SK-N-SH treated with all-trans-retinoic acid at 6 μM for 48 hours (cell line): ENCODE results near the gene POLD1.

Experiments used
- ATAC-seq: fragments of 200-7000 bp; cut with Tn5 transposase; 3 replicates; pipeline ENCODE4 v1.9.1; 2020; ENCODE audit warnings: mild to moderate bottlenecking, moderate library complexity
- ARNTL ChIP-seq: fragments of 450-650 bp; formaldehyde crosslinking; IDR thresholded peaks from 2 replicates; pipeline ENCODE4 v1.5.0; 2020; ENCODE audit warnings: low read depth, mild to moderate bottlenecking, moderate library complexity, borderline replicate concordance
- BACH2 ChIP-seq: fragments of 250-450 bp; sonication (Bioruptor Pico); IDR thresholded peaks from 2 replicates; pipeline ENCODE4 v1.9.0; 2021; ENCODE audit warnings: mild to moderate bottlenecking, borderline replicate concordance
- CREB5 ChIP-seq: fragments of 250-450 bp; sonication (Bioruptor Pico); IDR thresholded peaks from 2 replicates; pipeline ENCODE4 v1.5.1; 2020; ENCODE audit warnings: low read depth, mild to moderate bottlenecking, moderate library complexity
- CSDC2 ChIP-seq: fragments of 250-450 bp; sonication (Bioruptor Pico); IDR thresholded peaks from 2 replicates; pipeline ENCODE4 v1.5.0; 2020; ENCODE audit warnings: mild to moderate bottlenecking, moderate library complexity
- CSRNP3 ChIP-seq: fragments of 250-450 bp; sonication (Bioruptor Pico); IDR thresholded peaks from 2 replicates; pipeline ENCODE4 v1.5.1; 2021; ENCODE audit warnings: mild to moderate bottlenecking, moderate library complexity
- ESRRG ChIP-seq: fragments of 250-450 bp; sonication (Bioruptor Pico); IDR thresholded peaks from 2 replicates; pipeline ENCODE4 v1.6.1; 2021; ENCODE audit warnings: mild to moderate bottlenecking
- ISL1 ChIP-seq: fragments of 250-450 bp; sonication (Bioruptor Pico); IDR thresholded peaks from 2 replicates; pipeline ENCODE4 v2.1.2; 2022; ENCODE audit warnings: mild to moderate bottlenecking, moderate library complexity
- OSR1 ChIP-seq: fragments of 250-450 bp; sonication (Bioruptor Pico); IDR thresholded peaks from 2 replicates; pipeline ENCODE4 v1.8.0; 2022; ENCODE audit warnings: moderate library complexity, mild to moderate bottlenecking, inconsistent platforms
- PATZ1 ChIP-seq: fragments of 250-450 bp; sonication (Bioruptor Pico); IDR thresholded peaks from 2 replicates; pipeline ENCODE4 v1.8.0; 2020; ENCODE audit warnings: mild to moderate bottlenecking, moderate library complexity, borderline replicate concordance
- PPARA ChIP-seq: fragments of 250-450 bp; sonication (Bioruptor Pico); IDR thresholded peaks from 2 replicates; pipeline ENCODE4 v1.5.0; 2020; ENCODE audit warnings: mild to moderate bottlenecking, borderline replicate concordance
- RARB ChIP-seq: fragments of 250-450 bp; sonication (Bioruptor Pico); IDR thresholded peaks from 2 replicates; pipeline ENCODE4 v1.8.0; 2021; ENCODE audit warnings: mild to moderate bottlenecking, moderate library complexity
- SNAI2 ChIP-seq: fragments of 250-450 bp; sonication (Bioruptor Pico); IDR thresholded peaks from 2 replicates; pipeline ENCODE4 v1.5.0; 2020; ENCODE audit warnings: mild to moderate bottlenecking, moderate library complexity
- TCF4 ChIP-seq: fragments of 250-450 bp; sonication (Bioruptor Pico); IDR thresholded peaks from 2 replicates; pipeline ENCODE4 v1.8.0; 2021; ENCODE audit warnings: mild to moderate bottlenecking, moderate library complexity, borderline replicate concordance
- TOX ChIP-seq: fragments of 250-450 bp; sonication (Bioruptor Pico); IDR thresholded peaks from 2 replicates; pipeline ENCODE4 v1.8.0; 2021; ENCODE audit warnings: mild to moderate bottlenecking, moderate library complexity, borderline replicate concordance
- TSHZ2 ChIP-seq: fragments of 250-450 bp; sonication (Bioruptor Pico); IDR thresholded peaks from 2 replicates; pipeline ENCODE4 v1.5.0; 2020; ENCODE audit warnings: mild to moderate bottlenecking, moderate library complexity
- ZC3H10 ChIP-seq: fragments of 250-450 bp; sonication (Bioruptor Pico); IDR thresholded peaks from 2 replicates; pipeline ENCODE4 v1.5.1; 2021; ENCODE audit warnings: mild to moderate bottlenecking, moderate library complexity
- ZFP3 ChIP-seq: fragments of 250-450 bp; sonication (Bioruptor Pico); IDR thresholded peaks from 2 replicates; pipeline ENCODE4 v1.5.0; 2020; ENCODE audit warnings: mild to moderate bottlenecking, moderate library complexity
- ZFP30 ChIP-seq: fragments of 450-650 bp; formaldehyde crosslinking; IDR thresholded peaks from 2 replicates; pipeline ENCODE4 v1.5.0; 2022; ENCODE audit warnings: mild to moderate bottlenecking, moderate library complexity
- ZNF565 ChIP-seq: fragments of 450-650 bp; formaldehyde crosslinking; conservative IDR thresholded peaks from 2 replicates; pipeline ENCODE4 v1.5.0; 2020; ENCODE audit warnings: low read depth, mild to moderate bottlenecking, moderate library complexity
- ZNF70 ChIP-seq: fragments of 450-650 bp; formaldehyde crosslinking; IDR thresholded peaks from 2 replicates; pipeline ENCODE4 v1.5.0; 2020; ENCODE audit warnings: mild to moderate bottlenecking, moderate library complexity
- ZNF8 ChIP-seq: fragments of 450-650 bp; formaldehyde crosslinking; IDR thresholded peaks from 2 replicates; pipeline ENCODE4 v1.5.0; 2020; ENCODE audit warnings: mild to moderate bottlenecking, moderate library complexity

Gene POLD1

GRCh38 chr19:50415661-50416033 is 31.5 kb downstream of the POLD1 start:
- TF ChIP-seq ARNTL (CRISPR knock-in tag) (no peak), PPARA (CRISPR knock-in tag) (no peak), ZNF70 (CRISPR knock-in tag) (no peak)
- ATAC-seq = no peak

- no peak for ATAC-seq
- TF ChIP-seq ZC3H10 (CRISPR knock-in tag) (no peak), ISL1 (CRISPR knock-in tag) (no peak), BACH2 (CRISPR knock-in tag) (no peak), ARNTL (CRISPR knock-in tag) (no peak), ZNF565 (CRISPR knock-in tag) (no peak), TCF4 (CRISPR knock-in tag) (no peak), CSRNP3 (CRISPR knock-in tag) (no peak), ZFP3 (CRISPR knock-in tag) (no peak), RARB (no peak), ZNF8 (CRISPR knock-in tag) (no peak), TSHZ2 (CRISPR knock-in tag) (no peak), ESRRG (CRISPR knock-in tag) (no peak), SNAI2 (no peak), OSR1 (CRISPR knock-in tag) (no peak), TOX (no peak), ZFP30 (CRISPR knock-in tag) (no peak), PATZ1 (CRISPR knock-in tag) (no peak), PPARA (CRISPR knock-in tag) (no peak), CREB5 (CRISPR knock-in tag) (no peak)
These were observed 32.2 kb downstream of the POLD1 start for GRCh38 chr19:50416034-50416977.

GRCh38 chr19:50417111-50418081 is 33.2 kb downstream of the POLD1 start:
- TF ChIP-seq ZFP3 (CRISPR knock-in tag) (no peak), ZC3H10 (CRISPR knock-in tag) (no peak), TSHZ2 (CRISPR knock-in tag) (no peak), CSDC2 (CRISPR knock-in tag) (no peak), ZNF70 (CRISPR knock-in tag) (no peak)
- TF ChIP-seq, all 23 proteins: peak for 0
- ATAC-seq = no peak
